T-helper 1 cell (primary cell): ENCODE data around the gene LHFPL5.

ENCODE experiments used
- DNase-seq, 5 donors: peaks; one replicate each; pipeline ENCODE4 v3.0.0-alpha.2; 2012 to 2020

The LHFPL5 gene

GRCh38 chr6:35794536-35795452 is 10.4 kb upstream of the LHFPL5 start:
- DNase-seq = no peak

- no peak for DNase-seq
Observed at GRCh38 chr6:35795453-35796071, 9.6 kb upstream of the LHFPL5 start.

DNA sequence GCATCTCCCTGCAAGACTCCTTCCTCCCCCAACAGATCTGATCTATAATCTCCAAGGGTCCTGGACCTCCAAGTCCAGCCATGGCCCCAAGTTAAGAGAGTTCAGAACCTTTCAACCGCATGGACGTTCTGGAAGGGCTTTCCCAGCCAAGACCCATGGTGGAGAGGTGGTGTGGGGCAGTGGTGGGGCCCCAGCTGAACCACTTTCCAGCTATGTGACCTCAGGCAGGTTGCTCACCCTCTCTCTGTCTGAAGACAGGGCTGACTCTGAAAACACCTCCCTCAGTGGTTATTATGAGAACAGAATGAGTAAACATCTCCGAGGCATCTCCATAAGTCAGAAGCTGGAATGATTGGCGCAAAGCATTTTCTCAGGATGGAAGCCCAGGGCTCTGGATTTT is 8.9 kb upstream of the LHFPL5 start:
- no peak for DNase-seq

DNA sequence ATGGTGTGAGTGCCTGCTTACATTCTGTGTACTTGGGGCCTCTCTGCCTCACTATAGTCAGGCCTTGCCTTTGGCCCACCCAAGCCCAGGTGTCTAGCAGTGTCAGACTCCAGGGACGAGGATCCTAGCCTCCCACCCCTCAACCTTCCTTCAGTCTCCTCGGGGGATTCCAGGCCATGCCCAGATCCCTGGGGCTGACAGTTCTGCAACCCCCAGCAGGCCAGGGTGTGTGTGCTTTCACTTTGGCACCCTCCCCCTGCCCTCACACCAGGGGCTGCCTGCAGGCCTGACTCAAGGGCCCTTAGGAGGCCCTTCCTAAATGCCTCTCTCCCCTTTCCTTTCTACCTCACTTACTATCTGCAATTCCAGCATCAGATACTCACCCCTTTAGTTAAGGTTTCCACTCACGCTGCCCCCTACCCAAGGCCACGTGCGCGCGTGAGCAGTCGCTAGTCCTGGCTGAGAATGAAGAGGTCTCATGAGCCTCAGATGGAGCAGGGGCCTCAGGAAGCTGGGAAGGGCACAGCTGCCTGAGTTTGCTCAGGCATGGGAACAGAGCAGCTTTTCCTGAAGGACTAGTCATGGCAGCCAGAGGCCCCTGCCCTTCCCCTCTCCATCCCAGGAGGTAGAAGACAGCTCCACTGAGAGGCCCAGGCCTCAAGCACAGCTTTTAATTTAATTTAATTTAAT is 7.2 kb upstream of the LHFPL5 start:
- no peak for DNase-seq

DNA sequence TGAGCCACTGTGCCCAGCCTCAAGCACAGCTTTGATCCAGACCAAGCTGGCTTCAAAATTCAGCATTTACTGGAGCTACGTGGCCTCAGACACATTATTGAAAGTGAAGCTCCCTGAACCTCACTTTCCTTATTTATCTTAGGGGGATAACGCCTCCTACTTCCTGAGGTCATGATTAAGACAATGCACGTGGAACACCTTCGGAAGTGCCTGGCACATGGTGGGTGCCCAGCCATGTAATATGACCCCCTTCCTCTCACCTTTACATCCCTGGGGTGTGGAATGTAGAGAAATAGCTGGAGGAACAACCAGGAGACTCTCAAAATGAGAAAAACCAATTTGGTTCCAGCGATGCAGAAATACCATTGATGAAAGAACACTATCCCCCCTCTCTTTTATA is 6.4 kb upstream of the LHFPL5 start:
- DNase-seq = no peak

DNA sequence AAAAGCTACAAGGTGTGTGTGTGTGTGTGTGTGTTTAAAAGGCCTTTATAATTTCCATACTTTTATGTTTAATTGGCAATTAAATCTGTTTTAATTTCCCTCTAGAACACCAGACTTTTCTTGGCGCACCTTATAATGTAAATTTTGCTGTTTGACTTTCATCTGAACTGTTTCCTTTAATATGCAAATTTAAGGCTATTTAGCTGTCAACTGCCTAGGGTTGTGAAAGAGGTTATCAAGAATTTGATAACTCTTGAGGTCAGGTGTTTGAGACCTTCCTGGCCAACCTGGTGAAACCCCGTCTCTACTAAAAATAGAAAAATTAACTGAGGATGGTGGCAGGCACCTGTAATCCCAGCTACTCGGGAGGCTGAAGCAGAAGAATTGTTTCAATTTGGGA is 4.0 kb upstream of the LHFPL5 start:
- no peak for DNase-seq

DNA sequence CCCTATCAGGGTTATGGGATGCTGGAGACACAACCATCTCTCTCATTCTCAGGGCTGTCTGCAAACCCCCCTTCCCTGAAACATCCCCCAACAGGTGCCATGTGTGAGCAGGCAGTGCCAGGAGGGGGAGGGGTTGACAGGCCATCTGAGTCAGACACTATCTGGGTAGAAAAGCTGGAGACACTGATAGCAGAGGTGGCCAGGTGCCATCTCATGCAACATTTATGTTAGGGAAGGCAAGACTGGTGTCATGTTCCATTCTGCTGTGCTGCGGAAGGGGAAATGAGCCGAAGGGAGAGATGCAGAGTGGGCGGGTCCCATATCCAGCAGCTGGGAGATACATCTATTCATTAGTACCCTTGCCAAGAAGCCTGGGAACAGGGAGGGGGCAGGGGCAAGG is 3.5 kb downstream of the LHFPL5 start:
- DNase-seq = no peak

GRCh38 chr6:35809809-35810208 is 4.7 kb downstream of the LHFPL5 start:
- no peak for DNase-seq

DNA sequence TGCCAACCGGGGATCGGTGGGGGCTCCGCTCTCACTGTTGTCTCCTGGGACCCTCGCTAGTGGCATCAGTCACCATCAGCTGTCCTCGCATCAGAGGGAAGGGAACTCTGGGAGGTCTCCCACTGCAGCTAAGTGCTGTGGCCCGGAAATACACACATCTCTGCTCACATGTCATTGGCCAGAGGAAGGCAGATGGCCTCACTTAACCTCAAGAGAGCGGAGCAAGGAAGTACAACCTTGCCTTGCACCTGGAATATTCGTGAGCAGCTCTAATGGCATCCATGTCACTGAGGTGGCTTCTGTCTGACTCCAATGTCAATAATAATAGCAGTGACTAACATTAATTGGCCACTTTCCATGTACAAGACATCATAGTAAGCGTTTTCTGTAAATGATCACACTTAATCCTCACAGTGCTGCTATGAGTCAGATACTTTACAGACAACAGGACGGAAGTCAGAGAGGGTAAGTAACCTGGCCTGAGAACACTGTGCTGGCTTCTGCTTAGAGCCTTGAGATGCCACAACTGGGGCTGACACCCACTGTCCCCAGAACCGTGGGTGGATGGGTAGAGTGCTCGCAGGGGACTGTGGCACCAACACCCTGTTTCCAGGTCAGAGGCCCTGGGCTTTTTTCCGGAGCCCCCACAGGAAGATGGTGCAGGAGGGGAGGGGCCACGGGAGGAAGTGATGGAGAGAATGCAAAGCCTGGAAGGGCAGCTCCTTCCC is 6.0 kb downstream of the LHFPL5 start:
- peak in 1 of 5 donors; percentile 23 for DNase-seq

DNA sequence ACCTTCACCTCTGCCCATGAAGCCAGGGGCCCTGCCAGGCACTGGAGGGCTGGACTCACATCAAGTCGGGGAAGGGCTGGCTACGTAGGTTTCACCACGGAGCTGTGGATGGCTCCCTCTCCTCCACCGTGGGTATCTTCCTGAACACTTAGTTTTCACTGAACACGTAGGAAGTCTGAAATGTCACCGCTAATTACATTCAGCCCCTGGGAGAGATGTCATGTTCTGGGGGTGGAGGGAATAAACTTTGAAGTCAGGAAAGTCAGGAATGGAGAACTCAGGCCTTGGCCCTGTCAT is 6.5 kb downstream of the LHFPL5 start:
- no peak for DNase-seq

DNA sequence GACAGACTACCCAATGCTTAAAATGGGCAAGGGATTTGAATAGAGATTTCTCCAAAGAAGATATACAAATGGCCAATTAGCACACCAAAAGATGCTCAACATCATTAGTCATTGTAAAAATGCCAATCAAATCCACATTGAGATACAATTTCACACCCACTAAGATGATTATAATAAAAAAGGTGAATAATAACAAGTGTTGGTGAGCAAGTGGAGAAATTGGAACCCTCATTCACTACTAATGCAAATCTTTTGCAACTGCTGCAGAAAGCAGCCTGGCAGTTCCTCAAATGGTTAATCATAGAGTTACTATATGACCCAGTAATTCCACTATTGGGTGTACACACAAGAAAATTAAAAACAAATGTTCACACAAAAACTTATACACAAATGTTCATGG is 12.4 kb downstream of the LHFPL5 start:
- DNase-seq = no peak

- DNase-seq = no peak
Observed at GRCh38 chr6:35823601-35824000, 18.4 kb downstream of the LHFPL5 start.

GRCh38 chr6:35824552-35825192 is 19.5 kb downstream of the LHFPL5 start:
- DNase-seq = no peak

GRCh38 chr6:35829306-35829705 is 24.2 kb downstream of the LHFPL5 start:
- no peak for DNase-seq

- no peak for DNase-seq
Observed at GRCh38 chr6:35831257-35832007, 26.3 kb downstream of the LHFPL5 start.

DNA sequence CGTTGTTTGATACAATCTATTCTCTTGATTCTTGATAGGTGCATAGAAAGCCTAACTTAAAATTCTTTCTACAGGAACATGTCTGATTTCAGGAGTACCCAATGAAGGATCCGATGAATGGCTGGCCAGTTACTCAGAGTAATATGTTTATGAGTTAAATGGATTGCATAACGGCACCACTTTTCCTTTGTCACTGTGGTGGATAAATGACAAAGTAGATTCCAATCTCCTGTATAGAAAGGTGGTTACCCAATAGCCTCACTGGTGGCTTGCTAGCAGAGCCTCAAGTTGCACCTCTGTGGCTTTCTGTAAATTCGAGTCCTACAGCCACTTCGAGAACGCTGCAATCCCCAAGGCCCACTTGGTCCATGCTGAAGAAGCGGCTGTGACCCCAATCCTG is 28.4 kb downstream of the LHFPL5 start:
- DNase-seq = no peak

DNA sequence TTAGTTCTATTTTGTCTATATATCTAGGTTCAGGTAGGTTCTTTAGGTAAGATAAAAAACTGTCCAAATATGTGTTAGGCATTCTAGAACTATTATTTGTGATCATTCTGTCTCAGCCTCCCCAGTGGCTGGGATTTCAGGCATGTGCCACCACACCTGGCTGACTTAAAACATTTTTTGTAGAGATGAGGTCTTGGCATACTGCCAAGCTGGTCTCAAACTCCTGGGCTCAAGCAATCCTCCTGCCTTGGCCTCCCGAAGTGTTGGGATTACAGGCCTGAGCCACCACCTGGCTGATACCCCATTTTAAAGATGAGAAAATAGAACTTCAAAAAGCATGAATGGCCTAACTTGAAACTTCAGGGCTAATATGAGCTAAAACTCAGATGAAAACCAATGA is 33.9 kb downstream of the LHFPL5 start:
- DNase-seq = no peak

DNA sequence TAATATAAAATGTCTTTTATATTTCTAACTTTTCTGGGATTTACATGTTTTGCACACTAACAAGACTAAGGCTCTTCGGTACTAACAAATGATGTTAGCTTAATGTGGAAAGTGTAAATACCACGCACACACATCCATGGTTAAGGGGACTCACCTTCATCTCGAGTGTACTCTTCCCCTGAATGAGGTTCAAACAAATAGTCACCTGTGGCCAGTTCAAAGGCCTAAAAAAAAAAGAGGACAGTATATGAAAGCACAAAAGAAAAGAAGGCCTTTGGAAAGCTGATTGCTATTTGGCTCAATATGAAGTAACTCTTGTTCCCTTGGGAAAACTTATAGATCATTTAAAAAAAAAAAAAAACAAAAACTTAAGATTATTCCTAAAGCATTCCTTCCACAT is 37.2 kb downstream of the LHFPL5 start:
- no peak for DNase-seq

DNA sequence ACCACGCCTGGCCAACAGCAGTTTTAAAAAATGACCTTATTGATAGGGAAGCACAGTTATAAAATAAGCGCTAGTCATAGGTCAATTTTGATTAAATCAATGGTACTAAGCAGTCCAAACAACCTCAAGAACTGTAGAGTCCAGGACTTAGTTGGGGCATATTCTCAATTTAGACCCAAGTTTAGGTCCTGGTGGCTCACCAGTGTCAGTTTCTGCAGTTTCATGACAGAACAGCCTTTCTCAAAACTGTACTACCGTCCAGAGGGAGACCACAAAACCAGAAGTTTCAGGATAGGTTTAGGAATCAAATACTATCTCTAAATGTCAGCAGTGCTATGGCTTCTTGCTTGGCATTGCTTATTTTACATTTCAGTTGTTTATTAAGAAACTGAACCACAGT is 39.1 kb downstream of the LHFPL5 start:
- no peak for DNase-seq

DNA sequence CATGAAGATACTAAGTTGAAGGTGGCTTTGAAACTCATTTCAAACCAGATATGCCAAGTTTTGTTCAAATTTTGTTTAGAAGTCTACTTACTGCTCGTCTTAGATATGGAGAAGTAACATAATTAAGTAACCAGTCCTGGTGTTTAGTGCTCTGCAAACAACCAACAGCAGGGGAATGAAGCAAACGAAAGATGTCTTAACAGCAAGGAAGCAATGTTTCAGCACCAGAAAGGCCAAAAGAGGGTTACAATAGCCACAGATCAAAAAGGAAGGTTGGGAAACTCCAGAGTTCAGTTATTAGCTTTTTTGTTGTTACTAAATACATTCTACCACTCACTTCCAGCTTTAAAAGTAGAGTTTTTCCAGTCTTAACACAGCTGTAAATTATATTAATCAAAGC is 45.1 kb downstream of the LHFPL5 start:
- DNase-seq = no peak

GRCh38 chr6:35852994-35853393 is 47.8 kb downstream of the LHFPL5 start:
- no peak for DNase-seq

DNA sequence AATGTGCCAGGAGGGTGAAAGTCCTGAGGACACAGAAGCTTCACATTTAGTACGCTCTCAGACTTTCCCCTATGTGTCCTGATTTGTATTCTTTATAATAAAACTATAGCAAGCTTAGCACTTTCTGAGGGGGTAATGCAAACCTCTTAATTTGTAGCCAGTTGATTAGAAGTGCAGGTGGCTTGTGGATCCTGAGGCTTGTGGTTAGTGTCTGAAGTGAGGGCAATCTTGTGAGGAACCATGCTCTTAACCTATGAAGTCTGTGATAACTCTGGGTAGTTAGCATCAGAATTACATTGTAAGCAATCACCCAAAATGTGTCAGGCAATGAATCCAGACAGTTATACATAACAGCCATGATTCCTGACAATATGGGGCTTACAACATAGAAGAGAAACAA is 51.1 kb downstream of the LHFPL5 start:
- DNase-seq = no peak
